PC-9 (cell line): ENCODE data around the gene SPDYE4. TPM values are rescaled to one million over a fixed set of nuclear protein-coding genes. Genes with fewer than 3 reads are reported as not detected.

Experiments used
- BruUV-seq: library from RNA; stranded (reverse); fragments of 400-500 nt; replicated peaks from 2 replicates; lab custom pipeline; 2021; lab: Mats Ljungman, UMichigan
- CTCF ChIA-PET: fragments of 300-600 bp; sonication (Branson Sonifier 250); formaldehyde crosslinking; loops from one replicate; lab custom pipeline; 2022; ENCODE audit warnings: antibody characterized with exemption; lab: Charles Lee
- POLR2A ChIA-PET: fragments of 300-600 bp; sonication (Branson Sonifier 250); formaldehyde crosslinking; loops from one replicate; lab custom pipeline; 2022; ENCODE audit warnings: antibody characterized with exemption; ENCODE audit not compliant: unreplicated experiment; lab: Charles Lee
- DNase-seq, 2 experiments: peaks; one replicate each; pipeline versions ENCODE4 v3.0.0 to v3.0.0-alpha.2; 2015 to 2022; ENCODE audit warnings: mixed read lengths in 1 of 2
- H2AFZ ChIP-seq: fragments of 200-600 bp; sonication (generic); 2 replicates; pipeline ENCODE4 v1.8.1; 2017; ENCODE audit warnings: antibody characterized with exemption
- H3F3A ChIP-seq: fragments of 200-600 bp; sonication (generic); 2 replicates; pipeline ENCODE4 v1.8.1; 2017; ENCODE audit warnings: antibody characterized with exemption, mild to moderate bottlenecking, low read depth; ENCODE audit not compliant: insufficient read depth
- H3K27ac ChIP-seq: fragments of 200-600 bp; sonication (generic); 2 replicates; pipeline ENCODE4 v1.6.1; 2016; ENCODE audit warnings: mixed run types
- H3K27me3 ChIP-seq: fragments of 200-600 bp; sonication (generic); 2 replicates; pipeline ENCODE4 v1.6.1; 2016; ENCODE audit warnings: low read depth, mixed run types; ENCODE audit not compliant: insufficient read depth
- H3K36me3 ChIP-seq: fragments of 200-600 bp; sonication (generic); 2 replicates; pipeline ENCODE4 v1.6.1; 2016; ENCODE audit warnings: low read depth, mixed run types
- H3K4me1 ChIP-seq: fragments of 200-600 bp; sonication (generic); replicated peaks from 2 replicates; pipeline ENCODE4 v1.6.1; 2016; ENCODE audit warnings: mixed run types; ENCODE audit not compliant: insufficient read depth
- H3K4me2 ChIP-seq: fragments of 200-600 bp; sonication (generic); 2 replicates; pipeline ENCODE4 v1.6.1; 2017; ENCODE audit warnings: mixed run types
- H3K4me3 ChIP-seq: fragments of 200-600 bp; sonication (generic); 2 replicates; pipeline ENCODE4 v1.6.1; 2016; ENCODE audit warnings: mixed run types
- H3K79me2 ChIP-seq: fragments of 200-600 bp; sonication (generic); 2 replicates; pipeline ENCODE4 v1.6.1; 2017; ENCODE audit warnings: low read depth, mixed run types
- H3K9me2 ChIP-seq: fragments of 200-600 bp; sonication (generic); 2 replicates; pipeline ENCODE4 v1.8.1; 2017; ENCODE audit warnings: mild to moderate bottlenecking; ENCODE audit not compliant: insufficient read depth
- H3K9me3 ChIP-seq: fragments of 200-600 bp; sonication (generic); 2 replicates; pipeline ENCODE4 v1.8.1; 2016; ENCODE audit warnings: low read depth; ENCODE audit not compliant: insufficient read depth
- H4K20me1 ChIP-seq: fragments of 200-600 bp; sonication (generic); 2 replicates; pipeline ENCODE4 v1.8.1; 2017; ENCODE audit not compliant: insufficient read depth
- CTCF ChIP-seq: fragments of 200-600 bp; sonication (generic); conservative IDR thresholded peaks from 2 replicates; pipeline ENCODE4 v1.6.1; 2017; ENCODE audit warnings: mixed run types, antibody characterized with exemption, mild to moderate bottlenecking, moderate library complexity
- EZH2 ChIP-seq: fragments of 200-600 bp; sonication (generic); IDR thresholded peaks from 2 replicates; pipeline ENCODE4 v1.8.0; 2017; ENCODE audit warnings: antibody characterized with exemption, low read depth
- intact Hi-C: fragments of 100-400 bp; cut with micrococcal nuclease; formaldehyde crosslinking; loops from one replicate; pipeline ENCODE4 v1.10.0; 2022; ENCODE audit not compliant: unreplicated experiment
- total RNA-seq: library from RNA; stranded (reverse); gene quantifications from 2 replicates; pipeline ENCODE4 v1.2.3, GENCODE V29; 2021

The SPDYE4 gene
- total RNA-seq, 1 experiment from 2014 or later = not detected

- no peaks in the 10 kb centered on the region for H4K20me1 ChIP-seq
- DNase-seq = no peak
- no peaks in the 10 kb centered on the region for H3K79me2 ChIP-seq
- POLR2A ChIA-PET = no interaction called here
- no peaks in the 10 kb centered on the region for H3K9me3 ChIP-seq
- BruUV-seq = no TSS peak
- H3K9me2 ChIP-seq = no peaks in the 10 kb centered on the region
- no peak overlapping the region for H3K4me2 ChIP-seq
- H3K4me1 ChIP-seq = no peaks in the 10 kb centered on the region
- H3K36me3 ChIP-seq = no peaks in the 10 kb centered on the region
- H3K27ac ChIP-seq = no peak overlapping the region
- CTCF ChIA-PET = no interaction called here
- no peak for TF ChIP-seq EZH2
- no peaks in the 10 kb centered on the region for H3F3A ChIP-seq
- intact Hi-C loops = no loop called here
- no peak overlapping the region for H3K4me3 ChIP-seq
- peaks cover 51% of the 10 kb centered on the region for H3K27me3 ChIP-seq
- no peak overlapping the region for H2AFZ ChIP-seq
Observed at GRCh38 chr17:8791910-8792270, 33.5 kb upstream of the SPDYE4 start.

GRCh38 chr17:8791248-8791909 is 33.0 kb upstream of the SPDYE4 start:
- Histone ChIP-seq H3K27ac (no peak overlapping the region), H3K4me2 (no peak overlapping the region), H3K79me2 (no peaks in the 10 kb centered on the region), H3K4me1 (no peaks in the 10 kb centered on the region), H3K36me3 (no peaks in the 10 kb centered on the region), H2AFZ (no peak overlapping the region), H3K4me3 (no peak overlapping the region), H3K9me3 (no peaks in the 10 kb centered on the region), H3K27me3 (peaks cover 45% of the 10 kb centered on the region), H3F3A (no peaks in the 10 kb centered on the region), H3K9me2 (no peaks in the 10 kb centered on the region), H4K20me1 (no peaks in the 10 kb centered on the region)
- no peak for DNase-seq
- no peak for TF ChIP-seq EZH2
- TF ChIP-seq CTCF = 0 out of 2 replicates have a peak, but pooled peaks have one; percentile 23
- CTCF ChIA-PET = no interaction called here
- POLR2A ChIA-PET = no interaction called here
- BruUV-seq = no TSS peak
- intact Hi-C loops = no loop called here

GRCh38 chr17:8789743-8790142 is 31.4 kb upstream of the SPDYE4 start:
- H3K27me3 ChIP-seq = peaks cover 46% of the 10 kb centered on the region
- H3K79me2 ChIP-seq = no peaks in the 10 kb centered on the region
- TF ChIP-seq EZH2 (no peak), CTCF (no peak)
- H3K27ac ChIP-seq = no peak overlapping the region
- ChIA-PET POLR2A (no interaction called here), CTCF (no interaction called here)
- intact Hi-C loops = no loop called here
- H4K20me1 ChIP-seq = no peaks in the 10 kb centered on the region
- no peak overlapping the region for H2AFZ ChIP-seq
- H3K9me3 ChIP-seq = no peaks in the 10 kb centered on the region
- no peak for DNase-seq
- no TSS peak for BruUV-seq
- H3K4me1 ChIP-seq = no peaks in the 10 kb centered on the region
- no peaks in the 10 kb centered on the region for H3F3A ChIP-seq
- no peak overlapping the region for H3K4me2 ChIP-seq
- H3K36me3 ChIP-seq = no peaks in the 10 kb centered on the region
- H3K4me3 ChIP-seq = no peak overlapping the region
- H3K9me2 ChIP-seq = no peaks in the 10 kb centered on the region

GRCh38 chr17:8788998-8789397 is 30.7 kb upstream of the SPDYE4 start:
- Histone ChIP-seq H3K36me3 (no peaks in the 10 kb centered on the region), H2AFZ (no peak overlapping the region), H3K27ac (no peak overlapping the region), H3K4me1 (no peaks in the 10 kb centered on the region), H4K20me1 (no peaks in the 10 kb centered on the region), H3K4me2 (no peak overlapping the region), H3K9me3 (no peaks in the 10 kb centered on the region), H3K9me2 (no peaks in the 10 kb centered on the region), H3K79me2 (no peaks in the 10 kb centered on the region), H3F3A (no peaks in the 10 kb centered on the region), H3K4me3 (no peak overlapping the region), H3K27me3 (peaks cover 38% of the 10 kb centered on the region)
- BruUV-seq = no TSS peak
- TF ChIP-seq EZH2 (no peak), CTCF (no peak)
- intact Hi-C loops = no loop called here
- ChIA-PET POLR2A (no interaction called here), CTCF (no interaction called here)
- DNase-seq = no peak
